K562 (cell line): ENCODE data around the gene FXYD4. TPM values are rescaled to one million over a fixed set of nuclear protein-coding genes. Genes with fewer than 3 reads are reported as not detected.

ENCODE experiments used
- CBX3 ChIP-seq, 2 experiments: IDR thresholded peaks; 1 replicate in 1 of 2; 2 replicates in 1 of 2; pipeline ENCODE4 v1.6.1; 2012; ENCODE audit warnings: inconsistent platforms in 2 of 2, low read length in 2 of 2, borderline replicate concordance in 1 of 2, control low read depth in 1 of 2
- ETV5 ChIP-seq: sonication (generic); formaldehyde crosslinking; IDR thresholded peaks from 2 replicates; pipeline ENCODE4 v1.4.0; 2020; ENCODE audit warnings: low read depth, mild to moderate bottlenecking, missing genetic modification reagents
- FOXK1 ChIP-seq: sonication (generic); formaldehyde crosslinking; IDR thresholded peaks from 2 replicates; pipeline ENCODE4 v1.8.0; 2022; ENCODE audit warnings: missing genetic modification reagents, mild to moderate bottlenecking, borderline replicate concordance
- GABPA ChIP-seq: fragments of 200-800 bp; sonication (Bioruptor generic); conservative IDR thresholded peaks from 2 replicates; pipeline ENCODE4 v1.6.1; 2016; ENCODE audit warnings: low read depth, missing genetic modification characterization, missing compliant biosample characterization
- KAT2B ChIP-seq: IDR thresholded peaks from one replicate; pipeline ENCODE4 v1.6.1; 2012; ENCODE audit warnings: low read depth, mild to moderate bottlenecking, control low read depth, inconsistent platforms, low read length, moderate library complexity
- MNT ChIP-seq, 2 experiments: fragments of 450-650 bp; conservative IDR thresholded peaks; 2 replicates each; pipeline ENCODE4 v1.6.1; 2017; ENCODE audit warnings: mild to moderate bottlenecking in 2 of 2, moderate library complexity in 2 of 2
- SFPQ ChIP-seq: fragments of 200-400 bp; formaldehyde crosslinking; IDR thresholded peaks from 2 replicates; pipeline ENCODE4 v1.6.1; 2017; ENCODE audit warnings: mild to moderate bottlenecking, low read depth, low read length, moderate library complexity
- SOX6 ChIP-seq: fragments of 450-650 bp; IDR thresholded peaks from 2 replicates; pipeline ENCODE4 v1.6.1; 2014; ENCODE audit warnings: mild to moderate bottlenecking
- SPI1 ChIP-seq: IDR thresholded peaks from 2 replicates; pipeline ENCODE4 v1.6.1; 2011; ENCODE audit warnings: low read depth, low read length, control low read depth, borderline replicate concordance
- SRF ChIP-seq, 2 experiments: fragments of 250-450, 450-650 bp in 1 of 2; sonication (Bioruptor Pico) in 1 of 2; sonication (generic) in 1 of 2; formaldehyde crosslinking; IDR thresholded peaks; 2 replicates each; pipeline versions ENCODE4 v1.5.0 to v1.5.1; 2020 to 2022; ENCODE audit warnings: mild to moderate bottlenecking in 1 of 2, missing genetic modification reagents in 1 of 2
- THAP12 ChIP-seq: fragments of 250-450 bp; sonication (Bioruptor Pico); IDR thresholded peaks from 2 replicates; pipeline ENCODE4 v1.9.0; 2021; ENCODE audit warnings: mild to moderate bottlenecking, inconsistent platforms
- U2AF1 ChIP-seq: fragments of 200-400 bp; formaldehyde crosslinking; optimal IDR thresholded peaks from 2 replicates; pipeline ENCODE3; 2017; ENCODE audit warnings: mild to moderate bottlenecking, low read depth, low read length, moderate library complexity
- ZBTB33 ChIP-seq: sonication (generic); formaldehyde crosslinking; IDR thresholded peaks from 2 replicates; pipeline ENCODE4 v1.8.1; 2023; ENCODE audit warnings: mild to moderate bottlenecking, missing genetic modification reagents
- ZNF23 ChIP-seq: fragments of 250-450 bp; sonication (Bioruptor Pico); IDR thresholded peaks from 2 replicates; pipeline ENCODE4 v1.4.0; 2020; ENCODE audit warnings: mild to moderate bottlenecking
- ZNF639 ChIP-seq, 2 experiments: fragments of 200-800 bp in 1 of 2; sonication (Bioruptor generic) in 1 of 2; sonication (generic) in 1 of 2; formaldehyde crosslinking in 1 of 2; IDR thresholded peaks in 1 of 2; conservative IDR thresholded peaks in 1 of 2; 2 replicates each; pipeline versions ENCODE4 v1.5.0 to v1.6.1; 2016 to 2020; ENCODE audit warnings: missing compliant biosample characterization in 1 of 2, missing genetic modification characterization in 1 of 2, missing genetic modification reagents in 1 of 2
- polyA plus RNA-seq, 8 experiments: library from polyadenylated mRNA; depleted of rRNA in 4 of 8; stranded (reverse) in 5 of 8; unstranded in 3 of 8; fragments of >200 nt; fragmentation: Nextera tagmentation in 2 of 8; fragmentation: Illumina TruSeq in 1 of 8; extraction: Ambion mirVana in 2 of 8; extraction: Trizol in 1 of 8; gene quantifications; 2 replicates each; pipeline versions ENCODE4 v1.2.1 to v1.2.3, GENCODE V29; 2011 to 2014; ENCODE audit warnings: inconsistent platforms in 1 of 8, missing spikeins in 1 of 8
- total RNA-seq, 7 experiments: library from RNA; depleted of rRNA in 6 of 7; stranded (reverse); fragments of >200 nt in 6 of 7; fragmentation: Illumina TruSeq in 2 of 7; extraction: Trizol in 2 of 7; gene quantifications; 2 replicates each; pipeline versions ENCODE4 v1.2.1 to v1.2.3, GENCODE V29; 2011 to 2021; ENCODE audit warnings: low replicate concordance in 1 of 7

Gene FXYD4
- total and polyA plus RNA-seq, 9 of the 15 experiments (the other 6 are each of a cell fraction or from before 2014, with no cell fraction given) = not detected

- TF ChIP-seq SOX6 = peak; percentile 72
- TF ChIP-seq ZNF639 (CRISPR knock-in tag; conservative IDR thresholded peaks at IDR 0.05 in 1 of 2, IDR thresholded peaks at IDR 0.05 in 1 of 2) = no peak
- no peak for TF ChIP-seq U2AF1
- TF ChIP-seq THAP12 (CRISPR knock-in tag) = no peak
- peak; percentile 49 for TF ChIP-seq GABPA
- peak; percentile 41; the same call in 1 of the 2 replicates for TF ChIP-seq ZBTB33
- peak; percentile 27; the same call in 1 of the 2 replicates for TF ChIP-seq SPI1
- 0 out of 3 replicates have a peak, but pooled peaks of 1 of the 2 experiments have one; percentile 68 for TF ChIP-seq CBX3 (IDR thresholded peaks at IDR 0.05; ENCODE audit: borderline replicate concordance in 1 of 2, low read length in 2 of 2)
- peak in 1 of 2 experiments; percentile 47; a peak in 1 of 4 replicates for TF ChIP-seq SRF (CRISPR knock-in tag; IDR thresholded peaks at IDR 0.05)
- TF ChIP-seq MNT (conservative IDR thresholded peaks at IDR 0.05) = no peak
- 0 out of 2 replicates have a peak, but pooled peaks have one; percentile 42 for TF ChIP-seq ETV5
- TF ChIP-seq KAT2B = no peak
- TF ChIP-seq FOXK1 (CRISPR knock-in tag) = 0 out of 2 replicates have a peak, but pooled peaks have one; percentile 55
- TF ChIP-seq SFPQ = no peak
- no peak for TF ChIP-seq ZNF23
Observed at GRCh38 chr10:43348511-43349312, 22.7 kb upstream of the FXYD4 start (continued).
